Measurements from ENCODE around the gene KCNMA1.

The KCNMA1 gene

DNA sequence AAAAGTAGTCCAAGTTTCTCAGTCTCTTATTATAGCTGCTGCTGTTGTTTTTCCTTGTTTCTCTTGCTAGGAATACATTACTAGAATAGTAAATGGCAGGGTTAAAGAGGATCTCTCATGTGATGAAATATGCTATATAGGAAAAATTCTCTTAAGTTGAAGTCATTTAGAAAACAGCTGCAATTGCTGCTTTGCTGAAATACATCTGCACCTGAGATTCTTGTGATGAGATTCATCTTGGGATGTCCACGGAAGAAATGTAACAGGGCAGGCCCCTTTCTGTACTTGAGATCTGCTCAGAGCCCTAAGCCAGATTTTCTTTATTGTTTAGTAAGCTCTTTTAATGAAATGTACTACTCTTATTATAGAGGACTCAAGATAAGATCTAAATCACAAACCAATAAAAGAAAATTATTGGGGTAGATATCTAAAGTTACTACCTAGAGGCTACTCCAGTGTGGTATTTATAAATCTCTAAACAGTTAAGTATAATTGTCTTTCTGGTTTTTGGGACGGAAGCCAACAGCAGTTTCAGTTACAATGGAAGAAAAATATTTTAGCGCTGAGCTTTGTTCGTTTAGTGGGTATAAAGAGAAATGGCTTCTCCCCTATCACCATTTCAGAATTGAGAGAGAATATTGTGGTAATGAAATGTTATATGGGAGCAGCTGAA, 701.5 kb downstream of the KCNMA1 start:
- H3K27ac ChIP-seq (ENCODE audit: insufficient read depth, low read depth, low read length, poor library complexity, severe bottlenecking): no peak overlapping the region
- 92 to 95% methylated on average over 4 of the region's 4 CpGs for WGBS, 2 experiments
- H3K4me1 ChIP-seq (ENCODE audit: control insufficient read depth, insufficient read depth, low read length): peaks cover 4% of the 10 kb centered on the region
- no peak overlapping the region for H3K4me3 ChIP-seq (ENCODE audit: insufficient read depth, low read depth, low read length)
- no peaks in the 10 kb centered on the region for H3K27me3 ChIP-seq (ENCODE audit: control insufficient read depth, insufficient read depth, low read length, poor library complexity, severe bottlenecking)
- H3K9me3 ChIP-seq (ENCODE audit: control insufficient read depth, low read length): no peaks in the 10 kb centered on the region
- no peaks in the 10 kb centered on the region for H3K36me3 ChIP-seq (ENCODE audit: control insufficient read depth, insufficient read depth, low read length)

DNA sequence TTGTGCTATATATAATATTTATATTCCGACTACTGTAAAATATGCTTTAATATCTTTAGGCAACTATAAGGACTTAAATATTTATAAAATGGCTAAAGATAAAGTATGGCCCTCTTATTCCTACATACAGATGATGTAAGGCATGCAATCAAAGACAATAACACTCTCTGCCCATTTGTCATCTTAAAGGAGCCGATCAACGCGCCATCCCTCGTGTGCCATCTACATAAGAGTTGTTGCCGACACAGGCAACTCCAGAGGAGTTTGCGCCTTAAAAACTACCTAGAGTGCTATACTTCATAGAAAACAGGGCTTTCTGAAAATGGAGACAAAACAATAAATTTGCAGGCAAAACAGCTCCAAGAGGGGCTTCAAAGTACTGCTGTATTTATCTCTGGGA, 709.0 kb downstream of the KCNMA1 start:
- H3K36me3 ChIP-seq (ENCODE audit: control insufficient read depth, insufficient read depth, low read length): no peaks in the 10 kb centered on the region
- no peaks in the 10 kb centered on the region for H3K4me1 ChIP-seq (ENCODE audit: control insufficient read depth, insufficient read depth, low read length)
- H3K4me3 ChIP-seq (ENCODE audit: insufficient read depth, low read depth, low read length): no peak overlapping the region
- 97 to 98% methylated on average over 6 of the region's 7 CpGs for WGBS, 2 experiments
- H3K27me3 ChIP-seq (ENCODE audit: control insufficient read depth, insufficient read depth, low read length, poor library complexity, severe bottlenecking): no peaks in the 10 kb centered on the region
- no peak overlapping the region for H3K27ac ChIP-seq (ENCODE audit: insufficient read depth, low read depth, low read length, poor library complexity, severe bottlenecking)
- no peaks in the 10 kb centered on the region for H3K9me3 ChIP-seq (ENCODE audit: control insufficient read depth, low read length)

DNA sequence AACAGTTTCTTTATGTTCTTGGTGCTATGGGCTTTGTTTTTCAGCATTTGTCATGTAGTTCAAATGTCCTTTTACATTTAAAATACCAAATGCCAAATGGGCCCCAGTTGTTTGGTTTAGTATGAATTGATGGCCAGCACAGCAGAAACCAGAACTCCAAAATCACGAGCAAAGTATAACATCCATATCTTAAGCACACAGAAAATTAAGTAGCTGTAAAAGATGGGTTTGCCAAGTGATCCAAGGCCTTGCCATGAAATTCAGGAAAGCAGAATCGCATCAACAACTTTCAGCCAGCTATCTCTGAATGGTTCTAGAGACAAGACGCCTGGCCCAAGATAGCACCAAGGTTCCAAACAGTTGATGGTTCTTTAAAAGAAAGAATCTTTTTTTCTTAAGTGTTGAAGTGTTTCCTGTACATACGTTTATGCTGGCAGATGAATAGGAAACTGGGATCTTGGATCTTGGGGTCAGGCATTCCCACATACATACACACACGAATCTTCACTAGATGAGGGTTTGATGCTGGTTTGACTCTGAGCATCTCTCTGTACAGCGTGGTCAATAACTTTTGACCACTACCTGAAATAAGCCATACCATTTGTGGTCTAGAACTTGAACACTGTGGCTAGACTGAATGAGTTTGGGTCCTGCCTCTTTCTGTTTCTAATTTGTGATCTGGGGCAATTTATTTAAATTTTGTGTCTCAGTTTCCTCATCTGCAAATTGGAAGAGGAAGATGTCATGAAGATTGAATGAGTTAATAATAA, 711.8 kb downstream of the KCNMA1 start:
- no peaks in the 10 kb centered on the region for H3K36me3 ChIP-seq (ENCODE audit: control insufficient read depth, insufficient read depth, low read length)
- no peaks in the 10 kb centered on the region for H3K4me1 ChIP-seq (ENCODE audit: control insufficient read depth, insufficient read depth, low read length)
- no peaks in the 10 kb centered on the region for H3K27me3 ChIP-seq (ENCODE audit: control insufficient read depth, insufficient read depth, low read length, poor library complexity, severe bottlenecking)
- WGBS, 2 experiments: 91 to 99% methylated on average over 5 to 6 of the region's 6 CpGs
- no peak overlapping the region for H3K4me3 ChIP-seq (ENCODE audit: insufficient read depth, low read depth, low read length)
- H3K27ac ChIP-seq (ENCODE audit: insufficient read depth, low read depth, low read length, poor library complexity, severe bottlenecking): no peak overlapping the region
- no peaks in the 10 kb centered on the region for H3K9me3 ChIP-seq (ENCODE audit: control insufficient read depth, low read length)

DNA sequence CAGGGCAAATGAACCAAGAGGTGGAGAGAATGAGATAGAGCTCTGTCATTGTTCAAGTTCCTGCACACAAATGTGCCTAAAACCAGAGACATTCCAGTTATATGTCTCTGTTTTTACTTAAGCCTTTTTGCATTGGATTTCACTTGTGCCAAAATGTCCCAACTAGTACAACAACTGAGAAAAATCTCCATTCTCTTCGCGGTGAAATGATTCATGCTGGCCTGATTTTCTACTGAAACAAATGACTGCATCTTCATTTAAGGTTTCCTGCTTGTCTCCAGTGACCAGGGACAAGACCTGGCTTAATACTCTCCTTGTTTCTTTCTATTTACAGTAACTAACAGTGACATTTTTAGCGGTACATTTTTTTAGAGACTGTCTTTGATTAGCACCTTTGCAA, 714.9 kb downstream of the KCNMA1 start:
- H3K4me1 ChIP-seq (ENCODE audit: control insufficient read depth, insufficient read depth, low read length): no peaks in the 10 kb centered on the region
- WGBS, 2 experiments: 94 to 98% methylated on average over 3 of the region's 3 CpGs
- no peak overlapping the region for H3K4me3 ChIP-seq (ENCODE audit: insufficient read depth, low read depth, low read length)
- no peaks in the 10 kb centered on the region for H3K36me3 ChIP-seq (ENCODE audit: control insufficient read depth, insufficient read depth, low read length)
- no peaks in the 10 kb centered on the region for H3K9me3 ChIP-seq (ENCODE audit: control insufficient read depth, low read length)
- no peak overlapping the region for H3K27ac ChIP-seq (ENCODE audit: insufficient read depth, low read depth, low read length, poor library complexity, severe bottlenecking)
- no peaks in the 10 kb centered on the region for H3K27me3 ChIP-seq (ENCODE audit: control insufficient read depth, insufficient read depth, low read length, poor library complexity, severe bottlenecking)

DNA sequence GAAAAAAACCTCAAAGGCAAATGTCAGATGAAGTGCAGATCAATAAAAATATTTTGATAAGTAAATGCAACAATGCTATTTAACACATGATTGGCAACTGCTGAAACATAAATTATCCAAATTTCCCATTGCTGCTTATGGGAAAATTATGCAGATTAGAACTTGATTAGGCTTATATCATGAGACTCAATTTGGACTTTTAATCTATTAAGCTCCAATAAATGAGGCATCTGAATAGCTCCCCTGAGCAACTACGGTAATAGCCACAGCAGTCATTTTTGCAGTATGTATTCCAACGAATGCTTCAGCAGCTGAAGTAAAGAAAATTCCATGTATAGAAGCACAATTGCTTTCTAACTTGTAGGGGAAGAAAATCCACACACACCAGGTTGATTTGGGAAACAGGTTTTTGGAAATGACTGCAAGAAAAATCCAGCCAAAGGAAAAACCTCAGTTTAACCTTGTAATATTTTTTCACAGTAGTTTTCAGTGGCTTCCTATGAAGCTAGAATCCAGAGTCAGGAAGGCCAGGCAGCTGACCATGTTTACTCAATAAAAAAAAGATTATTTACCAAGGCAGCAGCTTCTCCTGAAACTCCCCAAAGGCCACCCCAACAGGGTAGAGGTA, 716.1 kb downstream of the KCNMA1 start:
- Histone ChIP-seq H3K9me3 (ENCODE audit: control insufficient read depth, low read length) (no peaks in the 10 kb centered on the region), H3K27me3 (ENCODE audit: control insufficient read depth, insufficient read depth, low read length, poor library complexity, severe bottlenecking) (no peaks in the 10 kb centered on the region), H3K4me3 (ENCODE audit: insufficient read depth, low read depth, low read length) (no peak overlapping the region), H3K27ac (ENCODE audit: insufficient read depth, low read depth, low read length, poor library complexity, severe bottlenecking) (no peak overlapping the region), H3K36me3 (ENCODE audit: control insufficient read depth, insufficient read depth, low read length) (no peaks in the 10 kb centered on the region), H3K4me1 (ENCODE audit: control insufficient read depth, insufficient read depth, low read length) (no peaks in the 10 kb centered on the region)
- WGBS, 2 experiments: 94 to 97% methylated on average over 2 of the region's 2 CpGs

DNA sequence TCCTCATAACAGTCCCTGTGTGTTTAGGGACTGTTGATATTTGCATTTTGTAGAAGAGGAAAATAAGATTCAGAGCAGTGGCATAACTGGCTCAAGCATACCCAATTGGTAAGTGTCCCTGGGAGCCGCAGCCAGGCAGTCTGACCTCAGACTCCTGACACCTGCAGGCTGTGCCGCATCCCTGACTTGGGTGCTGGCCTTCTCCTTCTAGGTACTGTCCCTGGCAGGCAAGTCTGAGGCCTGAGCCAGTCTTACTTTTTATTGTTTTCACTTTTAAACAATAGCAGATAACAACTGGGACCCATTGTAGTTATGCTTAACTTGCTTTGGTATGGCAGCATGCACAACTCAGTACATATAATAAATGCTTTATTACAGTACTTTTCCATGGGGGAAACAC, 717.0 kb downstream of the KCNMA1 start:
- Histone ChIP-seq H3K36me3 (ENCODE audit: control insufficient read depth, insufficient read depth, low read length) (no peaks in the 10 kb centered on the region), H3K4me3 (ENCODE audit: insufficient read depth, low read depth, low read length) (no peak overlapping the region), H3K4me1 (ENCODE audit: control insufficient read depth, insufficient read depth, low read length) (no peaks in the 10 kb centered on the region), H3K27me3 (ENCODE audit: control insufficient read depth, insufficient read depth, low read length, poor library complexity, severe bottlenecking) (no peaks in the 10 kb centered on the region), H3K27ac (ENCODE audit: insufficient read depth, low read depth, low read length, poor library complexity, severe bottlenecking) (no peak overlapping the region), H3K9me3 (ENCODE audit: control insufficient read depth, low read length) (no peaks in the 10 kb centered on the region)
- 88 to 93% methylated on average over 2 of the region's 2 CpGs for WGBS, 2 experiments

DNA sequence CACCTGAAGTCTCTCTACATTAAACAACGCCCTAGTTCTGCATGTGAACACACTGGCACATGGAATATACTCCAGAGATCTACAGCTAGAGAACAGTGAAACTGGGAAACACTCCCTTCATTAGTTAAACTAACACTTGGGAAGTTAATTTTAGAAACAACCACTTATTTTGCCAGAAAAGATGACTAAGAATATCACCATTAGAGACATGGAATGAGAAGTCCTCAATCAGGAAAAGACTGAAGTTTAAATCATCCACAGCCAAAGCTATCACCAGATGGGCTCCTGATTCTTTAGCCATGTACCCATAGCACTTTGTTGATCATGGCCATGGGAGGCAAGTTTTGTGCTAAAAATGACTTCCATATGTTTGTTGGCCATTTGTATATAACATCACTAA, 719.5 kb downstream of the KCNMA1 start:
- Histone ChIP-seq H3K4me3 (ENCODE audit: insufficient read depth, low read depth, low read length) (no peak overlapping the region), H3K36me3 (ENCODE audit: control insufficient read depth, insufficient read depth, low read length) (no peaks in the 10 kb centered on the region), H3K4me1 (ENCODE audit: control insufficient read depth, insufficient read depth, low read length) (no peaks in the 10 kb centered on the region), H3K27ac (ENCODE audit: insufficient read depth, low read depth, low read length, poor library complexity, severe bottlenecking) (no peak overlapping the region), H3K27me3 (ENCODE audit: control insufficient read depth, insufficient read depth, low read length, poor library complexity, severe bottlenecking) (no peaks in the 10 kb centered on the region), H3K9me3 (ENCODE audit: control insufficient read depth, low read length) (no peaks in the 10 kb centered on the region)
- 93 to 95% methylated on average over 1 of the region's 1 CpG for WGBS, 2 experiments

DNA sequence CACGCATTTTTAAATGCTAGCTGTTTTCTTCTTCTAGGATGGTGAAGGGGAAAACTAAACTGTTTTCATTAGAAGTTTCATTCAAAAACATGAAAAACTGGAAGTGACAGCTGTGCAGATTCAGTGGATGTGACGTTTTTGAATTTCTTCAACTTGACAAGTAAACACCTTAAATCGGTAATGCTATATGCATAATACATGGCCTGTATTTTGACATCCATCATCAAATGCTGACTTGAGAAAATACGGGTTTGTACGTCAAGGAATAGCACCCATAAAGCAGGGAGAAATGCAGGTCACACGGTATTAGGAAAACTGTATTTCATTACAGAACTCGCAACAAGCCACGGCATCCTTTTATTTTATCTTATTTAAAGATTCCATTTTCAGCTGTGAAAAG, 720.5 kb downstream of the KCNMA1 start:
- H3K27me3 ChIP-seq (ENCODE audit: control insufficient read depth, insufficient read depth, low read length, poor library complexity, severe bottlenecking): no peaks in the 10 kb centered on the region
- no peak overlapping the region for H3K27ac ChIP-seq (ENCODE audit: insufficient read depth, low read depth, low read length, poor library complexity, severe bottlenecking)
- H3K4me1 ChIP-seq (ENCODE audit: control insufficient read depth, insufficient read depth, low read length): no peaks in the 10 kb centered on the region
- no peaks in the 10 kb centered on the region for H3K9me3 ChIP-seq (ENCODE audit: control insufficient read depth, low read length)
- 94 to 95% methylated on average over 7 to 8 of the region's 8 CpGs for WGBS, 2 experiments
- H3K4me3 ChIP-seq (ENCODE audit: insufficient read depth, low read depth, low read length): no peak overlapping the region
- H3K36me3 ChIP-seq (ENCODE audit: control insufficient read depth, insufficient read depth, low read length): no peaks in the 10 kb centered on the region

DNA sequence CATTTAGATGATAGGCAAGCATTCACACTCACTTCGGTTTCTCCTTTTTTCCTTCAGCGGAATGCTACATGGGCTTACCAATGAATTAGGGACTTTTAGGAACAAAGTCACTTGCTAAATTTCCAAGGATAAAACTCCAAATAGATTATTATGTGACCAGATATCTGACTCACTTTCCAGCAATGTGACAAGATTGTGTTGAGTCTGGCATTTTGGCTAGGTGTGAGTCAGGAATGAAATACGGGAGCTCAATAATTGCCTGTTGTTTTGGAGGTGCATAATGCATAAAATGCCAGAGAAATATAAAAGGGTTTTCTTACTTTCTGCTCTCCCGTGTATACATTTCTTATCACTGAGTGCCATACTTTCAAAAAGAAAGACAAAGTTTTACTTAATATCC, 721.1 kb downstream of the KCNMA1 start:
- Histone ChIP-seq H3K27me3 (ENCODE audit: control insufficient read depth, insufficient read depth, low read length, poor library complexity, severe bottlenecking) (no peaks in the 10 kb centered on the region), H3K4me1 (ENCODE audit: control insufficient read depth, insufficient read depth, low read length) (no peaks in the 10 kb centered on the region), H3K9me3 (ENCODE audit: control insufficient read depth, low read length) (no peaks in the 10 kb centered on the region), H3K27ac (ENCODE audit: insufficient read depth, low read depth, low read length, poor library complexity, severe bottlenecking) (no peak overlapping the region), H3K36me3 (ENCODE audit: control insufficient read depth, insufficient read depth, low read length) (no peaks in the 10 kb centered on the region), H3K4me3 (ENCODE audit: insufficient read depth, low read depth, low read length) (no peak overlapping the region)
- 94 to 99% methylated on average over 4 of the region's 4 CpGs for WGBS, 2 experiments

DNA sequence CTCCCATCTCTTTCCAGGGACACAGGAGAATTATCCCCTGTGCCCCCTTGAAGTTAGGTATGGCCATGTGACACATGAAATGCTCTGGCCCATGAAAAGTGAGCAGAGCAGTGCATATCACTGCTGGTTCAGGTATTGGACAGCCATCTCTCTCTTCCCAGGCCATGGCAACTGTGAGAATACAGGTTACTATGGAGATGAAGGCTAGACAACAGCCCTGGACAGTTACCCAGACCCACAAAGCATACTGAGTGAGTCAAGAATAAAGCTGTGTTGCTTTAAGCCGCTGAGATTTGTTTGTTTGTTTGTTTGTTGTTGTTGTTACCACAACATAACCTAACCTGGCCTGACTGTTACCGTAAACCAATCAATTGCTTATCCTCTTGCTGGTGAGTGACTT, 722.3 kb downstream of the KCNMA1 start:
- Histone ChIP-seq H3K4me1 (ENCODE audit: control insufficient read depth, insufficient read depth, low read length) (no peaks in the 10 kb centered on the region), H3K36me3 (ENCODE audit: control insufficient read depth, insufficient read depth, low read length) (no peaks in the 10 kb centered on the region), H3K9me3 (ENCODE audit: control insufficient read depth, low read length) (no peaks in the 10 kb centered on the region), H3K27me3 (ENCODE audit: control insufficient read depth, insufficient read depth, low read length, poor library complexity, severe bottlenecking) (no peaks in the 10 kb centered on the region), H3K4me3 (ENCODE audit: insufficient read depth, low read depth, low read length) (no peak overlapping the region), H3K27ac (ENCODE audit: insufficient read depth, low read depth, low read length, poor library complexity, severe bottlenecking) (no peak overlapping the region)
- 85 to 100% methylated on average over 2 of the region's 2 CpGs for WGBS, 2 experiments

All from ectodermal cell (in vitro differentiated cells).